HTR-8/SVneo (cell line): ENCODE data around the gene MDK.
A peak's percentile ranks its signal among the peaks of the same experiment; 100 is the strongest.

ENCODE experiments used
- DNase-seq: peaks from one replicate; pipeline ENCODE4 v3.0.0; 2011; ENCODE audit warnings: low spot score, mixed read lengths; ENCODE audit not compliant: insufficient read length
- FAIRE-seq: peaks from 2 replicates; lab custom pipeline; 2011; peaks lifted over from hg19 to GRCh38; lab: Jason Lieb, UNC

Gene MDK

GRCh38 chr11:46346886-46347636 is 34.4 kb upstream of the MDK start, which contains the start of gene DGKZ:
DGKZ (plus strand) TSS chr11:46347463; CDS start chr11:46347660, 197 bp downstream.
- FAIRE-seq, result peak; percentile 95
- DNase-seq, result peak; percentile 83

- no peak for DNase-seq
- FAIRE-seq, result no peak
Observed at GRCh38 chr11:46347637-46348311, 33.7 kb upstream of the MDK start.

- FAIRE-seq (no peak), DNase-seq (no peak)
Observed at GRCh38 chr11:46348566-46349401, 32.7 kb upstream of the MDK start.

GRCh38 chr11:46350695-46351094 is 30.8 kb upstream of the MDK start:
- DNase-seq, result no peak
- no peak for FAIRE-seq

- FAIRE-seq (no peak), DNase-seq (no peak)
Observed at GRCh38 chr11:46351148-46351547, 30.3 kb upstream of the MDK start.

GRCh38 chr11:46351606-46352005 is 29.9 kb upstream of the MDK start:
- DNase-seq, result no peak
- FAIRE-seq, result no peak

GRCh38 chr11:46352063-46352841 is 29.2 kb upstream of the MDK start:
- FAIRE-seq (no peak), DNase-seq (peak; percentile 29)

- DNase-seq (no peak), FAIRE-seq (no peak)
Observed at GRCh38 chr11:46353698-46354097, 27.8 kb upstream of the MDK start.

GRCh38 chr11:46356924-46357482 is 24.5 kb upstream of the MDK start:
- FAIRE-seq (no peak), DNase-seq (no peak)

GRCh38 chr11:46357483-46357936 is 24.0 kb upstream of the MDK start:
- DNase-seq, result no peak

GRCh38 chr11:46359953-46360352 is 21.5 kb upstream of the MDK start:
- no peak for DNase-seq
- no peak for FAIRE-seq

More at GRCh38 chr11:46357483-46357936, 24.0 kb upstream of the MDK start:
- no peak for FAIRE-seq

- DNase-seq (no peak), FAIRE-seq (no peak)
Observed at GRCh38 chr11:46360878-46361277, 20.6 kb upstream of the MDK start.

GRCh38 chr11:46361283-46362155 is 19.9 kb upstream of the MDK start:
- no peak for DNase-seq
- peak; percentile 72 for FAIRE-seq

- DNase-seq, result no peak
- no peak for FAIRE-seq
Observed at GRCh38 chr11:46362156-46363030, 19.1 kb upstream of the MDK start.

- peak; percentile 26 for FAIRE-seq
- DNase-seq, result no peak
Observed at GRCh38 chr11:46363031-46363407, 18.4 kb upstream of the MDK start.

- FAIRE-seq, result peak; percentile 46
- DNase-seq, result no peak
Observed at GRCh38 chr11:46363455-46364005, 17.9 kb upstream of the MDK start.

- DNase-seq, result no peak
- no peak for FAIRE-seq
Observed at GRCh38 chr11:46364056-46364455, 17.4 kb upstream of the MDK start.
